Measurements from ENCODE around the gene MEGF6.

Gene MEGF6

GRCh38 chr1:3440711-3441409, 170.4 kb downstream of the MEGF6 start:
- no peak for DNase-seq (ENCODE audit: low read depth, low spot score)
- H3K27ac ChIP-seq = no peak overlapping the region

GRCh38 chr1:3440300-3440681, 171.0 kb downstream of the MEGF6 start:
- H3K27ac ChIP-seq = no peak overlapping the region
- no peak for DNase-seq (ENCODE audit: low read depth, low spot score)
